Trophoblast cell (in vitro differentiated cells and primary cell): Measurements from ENCODE around the gene TH.

Experiments
- DNase-seq, 2 donors: peaks; one replicate each; pipeline ENCODE4 v3.0.0-alpha.2; 2016
- H2AFZ ChIP-seq: 2 replicates; pipeline ENCODE4 v1.6.1; 2013; ENCODE audit warnings: low read length, moderate library complexity, mild to moderate bottlenecking; ENCODE audit not compliant: insufficient read depth, poor library complexity
- H2AK5ac ChIP-seq: 2 replicates; pipeline ENCODE4 v1.6.1; 2013; ENCODE audit warnings: mild to moderate bottlenecking, low read length
- H2BK120ac ChIP-seq: 2 replicates; pipeline ENCODE4 v1.6.1; 2013; ENCODE audit warnings: low read length, mild to moderate bottlenecking, moderate library complexity; ENCODE audit not compliant: insufficient read depth, poor library complexity
- H2BK12ac ChIP-seq: 2 replicates; pipeline ENCODE4 v1.6.1; 2013; ENCODE audit warnings: mild to moderate bottlenecking, low read length, moderate library complexity
- H2BK5ac ChIP-seq: 2 replicates; pipeline ENCODE4 v1.6.1; 2013; ENCODE audit warnings: low read length, low read depth, moderate library complexity, mild to moderate bottlenecking; ENCODE audit not compliant: poor library complexity
- H3K14ac ChIP-seq: 2 replicates; pipeline ENCODE4 v1.6.1; 2013; ENCODE audit warnings: mild to moderate bottlenecking, low read length
- H3K18ac ChIP-seq: 2 replicates; pipeline ENCODE4 v1.6.1; 2013; ENCODE audit warnings: mild to moderate bottlenecking, low read length
- H3K23ac ChIP-seq: 2 replicates; pipeline ENCODE4 v1.6.1; 2013; ENCODE audit warnings: low read length
- H3K27ac ChIP-seq: 2 replicates; pipeline ENCODE4 v1.5.1; 2013; ENCODE audit warnings: low read depth, mild to moderate bottlenecking, inconsistent platforms, low read length, moderate library complexity
- H3K27me3 ChIP-seq: 2 replicates; pipeline ENCODE4 v1.6.1; 2013; ENCODE audit warnings: inconsistent platforms, mild to moderate bottlenecking, low read length, moderate library complexity; ENCODE audit not compliant: insufficient read depth
- H3K36me3 ChIP-seq, 2 experiments: 1 replicate in 1 of 2; 2 replicates in 1 of 2; pipeline ENCODE4 v1.6.1; 2013; ENCODE audit warnings: low read length in 2 of 2, mild to moderate bottlenecking in 2 of 2, moderate library complexity in 1 of 2; ENCODE audit not compliant: insufficient read depth in 2 of 2, control insufficient read depth in 1 of 2
- H3K4ac ChIP-seq: 2 replicates; pipeline ENCODE4 v1.6.1; 2013; ENCODE audit warnings: low read depth, mild to moderate bottlenecking, low read length, moderate library complexity
- H3K4me1 ChIP-seq, 2 experiments: 1 replicate in 1 of 2; 2 replicates in 1 of 2; pipeline ENCODE4 v1.6.1; 2013; ENCODE audit warnings: low read length in 2 of 2, mild to moderate bottlenecking in 2 of 2, moderate library complexity in 1 of 2; ENCODE audit not compliant: insufficient read depth in 2 of 2, control insufficient read depth in 1 of 2
- H3K4me2 ChIP-seq: 2 replicates; pipeline ENCODE4 v1.6.1; 2013; ENCODE audit warnings: inconsistent platforms, mild to moderate bottlenecking, low read length, moderate library complexity
- H3K4me3 ChIP-seq: 2 replicates; pipeline ENCODE4 v1.5.1; 2013; ENCODE audit warnings: mild to moderate bottlenecking, low read depth, low read length, inconsistent platforms
- H3K79me1 ChIP-seq: one replicate; pipeline ENCODE4 v1.6.1; 2013; ENCODE audit warnings: low read length
- H3K79me2 ChIP-seq: 2 replicates; pipeline ENCODE4 v1.6.1; 2013; ENCODE audit warnings: low read length, mild to moderate bottlenecking; ENCODE audit not compliant: control insufficient read depth, insufficient read depth, poor library complexity
- H3K9ac ChIP-seq: 2 replicates; pipeline ENCODE4 v1.6.1; 2013; ENCODE audit warnings: mild to moderate bottlenecking, low read length
- H3K9me3 ChIP-seq: 2 replicates; pipeline ENCODE4 v1.6.1; 2013; ENCODE audit warnings: low read depth, mild to moderate bottlenecking, control low read depth, inconsistent platforms, low read length; ENCODE audit not compliant: insufficient read depth
- H4K12ac ChIP-seq: 2 replicates; pipeline ENCODE4 v1.6.1; 2013; ENCODE audit warnings: low read depth, mild to moderate bottlenecking, low read length, moderate library complexity
- H4K8ac ChIP-seq: 2 replicates; pipeline ENCODE4 v1.6.1; 2013; ENCODE audit warnings: low read depth, mild to moderate bottlenecking, low read length, moderate library complexity
- H4K91ac ChIP-seq: one replicate; pipeline ENCODE4 v1.6.1; 2013; ENCODE audit warnings: low read depth, mild to moderate bottlenecking, low read length, moderate library complexity
- WGBS: extraction: QIAGEN DNeasy Blood & Tissue Kit; methylation state at CpG from one replicate; pipeline ENCODE4 v1.1.7; 2013; ENCODE audit warnings: missing lambda C conversion rate; ENCODE audit not compliant: insufficient read length, insufficient coverage; ENCODE audit errors: extremely low coverage; 5-methylcytosine and 5-hydroxymethylcytosine counted together

TH gene

GRCh38 chr11:2138431-2139122, 33.0 kb downstream of the TH start:
- peak overlapping the region; percentile 44 for H4K8ac ChIP-seq
- H3K27me3 ChIP-seq, result peaks cover 47% of the 10 kb centered on the region
- no peak overlapping the region for H2AK5ac ChIP-seq
- H3K4ac ChIP-seq, result peak overlapping the region; percentile 27
- H3K4me1 ChIP-seq, result peaks cover 5 to 7% of the 10 kb centered on the region in 2 experiments
- no peak overlapping the region for H2BK12ac ChIP-seq
- peaks cover 18 to 19% of the 10 kb centered on the region in 2 experiments for H3K36me3 ChIP-seq
- H2BK120ac ChIP-seq, result no peak overlapping the region
- H2AFZ ChIP-seq, result no peak overlapping the region
- no peak overlapping the region for H3K9ac ChIP-seq
- H3K23ac ChIP-seq, result no peak overlapping the region
- peak overlapping the region; percentile 42 for H3K14ac ChIP-seq
- H4K12ac ChIP-seq, result no peak overlapping the region
- no peak overlapping the region for H3K27ac ChIP-seq
- no peak for DNase-seq
- peak overlapping the region; percentile 61 for H4K91ac ChIP-seq
- H3K4me3 ChIP-seq, result peak overlapping the region; percentile 69
- no CpG with 5 or more reads among the region's 68 CpGs for WGBS
- peaks cover 1% of the 10 kb centered on the region for H3K9me3 ChIP-seq
- peaks cover 5% of the 10 kb centered on the region for H3K79me2 ChIP-seq
- H3K18ac ChIP-seq, result peak overlapping the region; percentile 30
- peaks cover 12% of the 10 kb centered on the region for H3K79me1 ChIP-seq
- H3K4me2 ChIP-seq, result peak overlapping the region; percentile 55
- no peak overlapping the region for H2BK5ac ChIP-seq

- no peak overlapping the region for H2BK120ac ChIP-seq
- no peak overlapping the region for H3K4ac ChIP-seq
- peaks cover 1% of the 10 kb centered on the region for H3K9me3 ChIP-seq
- no peak overlapping the region for H3K18ac ChIP-seq
- peak overlapping the region; percentile 55 for H3K4me2 ChIP-seq
- no peak overlapping the region for H2BK5ac ChIP-seq
- WGBS, result no CpG with 5 or more reads among the region's 44 CpGs
- no peak overlapping the region for H2BK12ac ChIP-seq
- H4K91ac ChIP-seq, result peak overlapping the region; percentile 32
- no peak overlapping the region for H3K23ac ChIP-seq
- DNase-seq, result peak in 1 of 2 donors; percentile 42
- H2AFZ ChIP-seq, result peak overlapping the region; percentile 35
- H4K12ac ChIP-seq, result no peak overlapping the region
- H3K14ac ChIP-seq, result no peak overlapping the region
- no peak overlapping the region for H2AK5ac ChIP-seq
- H3K4me3 ChIP-seq, result peak overlapping the region; percentile 69
- H3K4me1 ChIP-seq, result peaks cover 5 to 7% of the 10 kb centered on the region in 2 experiments
- peaks cover 43% of the 10 kb centered on the region for H3K27me3 ChIP-seq
- peak overlapping the region; percentile 51 for H3K27ac ChIP-seq
- H3K79me1 ChIP-seq, result peaks cover 12% of the 10 kb centered on the region
- peaks cover 23 to 24% of the 10 kb centered on the region in 2 experiments for H3K36me3 ChIP-seq
- H3K79me2 ChIP-seq, result peaks cover 5% of the 10 kb centered on the region
- H3K9ac ChIP-seq, result no peak overlapping the region
- H4K8ac ChIP-seq, result no peak overlapping the region
Measured at GRCh38 chr11:2138068-2138430, 33.6 kb downstream of the TH start.

- peaks cover 1% of the 10 kb centered on the region for H3K9me3 ChIP-seq
- no peak overlapping the region for H4K12ac ChIP-seq
- no peak overlapping the region for H3K18ac ChIP-seq
- no peak overlapping the region for H2AK5ac ChIP-seq
- no peak overlapping the region for H2BK12ac ChIP-seq
- peaks cover 1 to 7% of the 10 kb centered on the region in 2 experiments for H3K4me1 ChIP-seq
- no peak overlapping the region for H2BK5ac ChIP-seq
- H2AFZ ChIP-seq, result peak overlapping the region; percentile 35
- H3K79me2 ChIP-seq, result peaks cover 5% of the 10 kb centered on the region
- peaks cover 28 to 30% of the 10 kb centered on the region in 2 experiments for H3K36me3 ChIP-seq
- H3K4me3 ChIP-seq, result peak overlapping the region; percentile 69
- no peak overlapping the region for H3K23ac ChIP-seq
- DNase-seq, result peak in 1 of 2 donors; percentile 43
- peak overlapping the region; percentile 20 for H3K14ac ChIP-seq
- H4K8ac ChIP-seq, result no peak overlapping the region
- no CpG with 5 or more reads among the region's 50 CpGs for WGBS
- peaks cover 10% of the 10 kb centered on the region for H3K79me1 ChIP-seq
- H3K27ac ChIP-seq, result peak overlapping the region; percentile 51
- peak overlapping the region; percentile 32 for H4K91ac ChIP-seq
- H3K9ac ChIP-seq, result no peak overlapping the region
- no peak overlapping the region for H2BK120ac ChIP-seq
- H3K27me3 ChIP-seq, result peaks cover 38% of the 10 kb centered on the region
- peak overlapping the region; percentile 62 for H3K4me2 ChIP-seq
- H3K4ac ChIP-seq, result peak overlapping the region; percentile 36
Measured at GRCh38 chr11:2137202-2138067, 34.2 kb downstream of the TH start.

- Histone ChIP-seq H3K79me1 (peaks cover 10% of the 10 kb centered on the region), H2AK5ac (no peak overlapping the region), H3K4me2 (peak overlapping the region; percentile 62), H3K14ac (peak overlapping the region; percentile 20), H3K4me3 (peak overlapping the region; percentile 66), H2BK120ac (no peak overlapping the region), H3K27ac (no peak overlapping the region), H3K4me1 (peaks cover 0 to 7% of the 10 kb centered on the region in 2 experiments), H4K8ac (no peak overlapping the region), H3K4ac (peak overlapping the region; percentile 36), H4K12ac (no peak overlapping the region), H4K91ac (no peak overlapping the region), H3K36me3 (peaks cover 30 to 32% of the 10 kb centered on the region in 2 experiments), H3K27me3 (peaks cover 34% of the 10 kb centered on the region), H3K9ac (no peak overlapping the region), H2BK12ac (no peak overlapping the region), H2BK5ac (no peak overlapping the region), H2AFZ (no peak overlapping the region), H3K18ac (no peak overlapping the region), H3K79me2 (peaks cover 5% of the 10 kb centered on the region), H3K23ac (no peak overlapping the region), H3K9me3 (peaks cover 2% of the 10 kb centered on the region)
- DNase-seq, result no peak
- WGBS, result no CpG with 5 or more reads among the region's 8 CpGs
Measured at GRCh38 chr11:2136952-2137201, 34.7 kb downstream of the TH start.
